HUES6 (cell line): ENCODE data around the gene HM13.
A peak's percentile ranks its signal among the peaks of the same experiment; 100 is the strongest.
"Not testable (repeated sequence)": the region's sequence is repeated elsewhere in the genome, so short reads cannot be mapped to it uniquely, and the experiment has no call there.

Experiments
- H3K27ac ChIP-seq: 2 replicates; pipeline ENCODE4 v1.7.0; 2013; ENCODE audit warnings: low read depth, mild to moderate bottlenecking, low read length, inconsistent platforms
- H3K27me3 ChIP-seq: 2 replicates; pipeline ENCODE4 v1.6.1; 2013; ENCODE audit warnings: low read length; ENCODE audit not compliant: control insufficient read depth, insufficient read depth
- H3K36me3 ChIP-seq: 2 replicates; pipeline ENCODE4 v1.6.1; 2013; ENCODE audit warnings: low read length; ENCODE audit not compliant: control insufficient read depth, insufficient read depth
- H3K4me1 ChIP-seq: 2 replicates; pipeline ENCODE4 v1.6.1; 2013; ENCODE audit warnings: low read length; ENCODE audit not compliant: control insufficient read depth, insufficient read depth
- H3K4me3 ChIP-seq: 2 replicates; pipeline ENCODE4 v1.5.1; 2013; ENCODE audit warnings: low read depth, low read length
- H3K9ac ChIP-seq: one replicate; pipeline ENCODE4 v1.6.1; 2013; ENCODE audit warnings: mild to moderate bottlenecking, low read length
- H3K9me3 ChIP-seq: 2 replicates; pipeline ENCODE4 v1.6.1; 2013; ENCODE audit warnings: low read depth, low read length; ENCODE audit not compliant: control insufficient read depth, insufficient read depth

Gene HM13, protein sequence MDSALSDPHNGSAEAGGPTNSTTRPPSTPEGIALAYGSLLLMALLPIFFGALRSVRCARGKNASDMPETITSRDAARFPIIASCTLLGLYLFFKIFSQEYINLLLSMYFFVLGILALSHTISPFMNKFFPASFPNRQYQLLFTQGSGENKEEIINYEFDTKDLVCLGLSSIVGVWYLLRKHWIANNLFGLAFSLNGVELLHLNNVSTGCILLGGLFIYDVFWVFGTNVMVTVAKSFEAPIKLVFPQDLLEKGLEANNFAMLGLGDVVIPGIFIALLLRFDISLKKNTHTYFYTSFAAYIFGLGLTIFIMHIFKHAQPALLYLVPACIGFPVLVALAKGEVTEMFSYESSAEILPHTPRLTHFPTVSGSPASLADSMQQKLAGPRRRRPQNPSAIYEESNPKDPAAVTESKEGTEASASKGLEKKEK

GRCh38 chr20:31514154-31515071, at the start of gene HM13:
HM13 (plus strand) TSS chr20:31514442; CDS start chr20:31514552, 110 bp downstream.
- H3K4me1 ChIP-seq, result peaks cover 22% of the 10 kb centered on the region
- H3K27ac ChIP-seq, result peak within 1 kb of the TSS; percentile 42; the same call in 1 of the 2 replicates
- peaks cover 21% of the 10 kb centered on the region for H3K36me3 ChIP-seq
- H3K9ac ChIP-seq, result peak within 1 kb of the TSS; percentile 94
- H3K9me3 ChIP-seq, result no peaks in the 10 kb centered on the region; the same call in 1 of the 2 replicates
- H3K4me3 ChIP-seq, result peak within 1 kb of the TSS; percentile 82
- H3K27me3 ChIP-seq, result no peaks in the 10 kb centered on the region

DNA sequence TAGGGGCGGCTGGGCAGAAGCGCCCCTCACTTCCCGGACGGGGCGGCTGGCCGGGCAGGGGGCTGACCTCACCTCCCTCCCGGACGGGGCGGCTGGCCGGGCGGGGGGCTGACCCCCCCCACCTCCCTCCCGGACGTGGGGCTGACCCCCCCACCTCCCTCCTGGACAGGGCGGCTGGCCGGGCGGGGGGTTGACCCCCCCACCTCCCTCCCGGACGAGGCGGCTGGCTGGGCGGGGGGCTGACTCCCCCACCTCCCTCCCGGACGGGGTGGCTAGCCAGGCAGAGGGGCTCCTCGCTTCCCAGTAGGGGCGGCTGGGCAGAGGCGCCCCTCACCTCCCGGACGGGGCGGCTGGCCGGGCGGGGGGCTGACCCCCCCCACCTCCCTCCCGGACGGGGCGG, 43.3 kb upstream of the HM13 start:
- H3K4me1 ChIP-seq, H3K27ac ChIP-seq, H3K4me3 ChIP-seq, H3K9ac ChIP-seq, H3K36me3 ChIP-seq: not testable (repeated sequence)
- peaks cover 33% of the 10 kb centered on the region for H3K27me3 ChIP-seq
- H3K9me3 ChIP-seq, result peaks cover 43% of the 10 kb centered on the region

GRCh38 chr20:31472395-31473330, 41.6 kb upstream of the HM13 start:
- H3K27me3 ChIP-seq, result peaks cover 50% of the 10 kb centered on the region
- peaks cover 47% of the 10 kb centered on the region for H3K9me3 ChIP-seq
- no peak overlapping the region for H3K4me3 ChIP-seq
- H3K9ac ChIP-seq, result no peak overlapping the region
- H3K27ac ChIP-seq, result no peak overlapping the region
- no peaks in the 10 kb centered on the region for H3K36me3 ChIP-seq
- no peaks in the 10 kb centered on the region; the same call in 1 of the 2 replicates for H3K4me1 ChIP-seq

GRCh38 chr20:31473331-31474096, 40.7 kb upstream of the HM13 start:
- H3K36me3 ChIP-seq, result no peaks in the 10 kb centered on the region
- peaks cover 43% of the 10 kb centered on the region for H3K9me3 ChIP-seq
- no peak overlapping the region for H3K27ac ChIP-seq
- no peak overlapping the region for H3K4me3 ChIP-seq
- H3K4me1 ChIP-seq, result no peaks in the 10 kb centered on the region; the same call in 1 of the 2 replicates
- no peak overlapping the region for H3K9ac ChIP-seq
- peaks cover 56% of the 10 kb centered on the region for H3K27me3 ChIP-seq

DNA sequence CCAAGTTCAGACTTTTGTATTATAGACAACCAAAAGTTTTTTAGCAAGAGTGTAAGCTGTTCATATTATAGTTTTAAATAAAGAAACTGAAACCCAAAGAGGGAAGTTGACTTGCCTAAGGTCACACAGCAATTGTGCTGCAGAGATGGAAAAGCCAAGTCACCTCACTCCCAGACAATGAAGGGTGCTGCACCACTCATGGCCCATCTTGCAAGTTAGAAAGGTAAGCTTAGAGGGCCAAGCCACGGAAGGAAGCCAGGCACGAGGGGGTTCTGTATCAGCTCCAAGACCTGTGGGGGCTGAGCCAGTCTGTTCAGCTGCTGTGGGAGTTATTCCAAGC, 40.2 kb upstream of the HM13 start:
- no peak overlapping the region for H3K9ac ChIP-seq
- no peak overlapping the region for H3K27ac ChIP-seq
- H3K27me3 ChIP-seq, result peaks cover 56% of the 10 kb centered on the region
- H3K36me3 ChIP-seq, result no peaks in the 10 kb centered on the region
- no peaks in the 10 kb centered on the region; the same call in 1 of the 2 replicates for H3K4me1 ChIP-seq
- H3K9me3 ChIP-seq, result peaks cover 45% of the 10 kb centered on the region
- H3K4me3 ChIP-seq, result no peak overlapping the region

DNA sequence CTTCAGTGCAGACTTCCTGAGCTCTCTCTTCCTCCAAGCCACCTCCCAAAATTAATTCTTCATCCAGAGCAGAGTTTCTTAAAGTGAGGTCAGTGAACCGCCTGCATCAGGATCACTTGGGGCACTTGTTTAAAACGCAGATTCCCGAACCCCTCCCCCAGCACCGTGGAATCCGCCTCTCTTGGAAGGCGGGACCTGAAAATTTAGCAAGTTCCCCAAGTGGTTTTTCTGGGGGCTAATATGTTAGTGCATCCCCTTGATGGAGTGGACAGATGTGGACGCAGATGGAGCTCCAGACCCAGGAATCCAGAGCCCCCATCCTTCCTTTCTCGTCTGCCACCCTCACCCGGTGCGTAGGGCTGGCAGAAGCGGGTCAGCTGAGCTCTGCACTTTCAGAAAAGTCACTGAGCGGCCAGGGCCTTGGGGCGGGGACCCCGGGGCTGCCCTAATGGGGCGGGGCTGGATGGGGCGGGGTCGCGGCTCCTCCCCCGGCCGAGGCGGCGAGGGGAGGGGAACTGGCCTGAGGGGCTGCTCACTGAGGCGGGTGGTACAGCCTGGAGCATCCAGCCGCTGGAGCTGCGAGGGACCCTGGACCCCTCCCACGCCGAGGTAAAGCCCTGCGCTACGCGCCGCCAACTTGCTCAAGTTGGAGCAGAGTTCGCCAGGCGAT, 39.3 kb upstream of the HM13 start, which contains the start of the genes DEFB124 and REM1:
TSS of gene DEFB124 (minus strand) at position 370 of the 670 bp plus-strand sequence. CDS start 2,114 bp downstream, outside the sequence.
TSS of gene REM1 (plus strand) at position 531 of the 670 bp plus-strand sequence. CDS start 1,158 bp downstream, outside the sequence.
- peak within 1 kb of the TSS; percentile 52; the same call in 1 of the 2 replicates for H3K4me3 ChIP-seq
- peaks cover 59% of the 10 kb centered on the region for H3K27me3 ChIP-seq
- peaks cover 50% of the 10 kb centered on the region for H3K9me3 ChIP-seq
- H3K36me3 ChIP-seq, result no peaks in the 10 kb centered on the region
- no peak within 1 kb of the TSS for H3K27ac ChIP-seq
- H3K9ac ChIP-seq, result no peak within 1 kb of the TSS
- H3K4me1 ChIP-seq, result no peaks in the 10 kb centered on the region; the same call in 1 of the 2 replicates

DNA sequence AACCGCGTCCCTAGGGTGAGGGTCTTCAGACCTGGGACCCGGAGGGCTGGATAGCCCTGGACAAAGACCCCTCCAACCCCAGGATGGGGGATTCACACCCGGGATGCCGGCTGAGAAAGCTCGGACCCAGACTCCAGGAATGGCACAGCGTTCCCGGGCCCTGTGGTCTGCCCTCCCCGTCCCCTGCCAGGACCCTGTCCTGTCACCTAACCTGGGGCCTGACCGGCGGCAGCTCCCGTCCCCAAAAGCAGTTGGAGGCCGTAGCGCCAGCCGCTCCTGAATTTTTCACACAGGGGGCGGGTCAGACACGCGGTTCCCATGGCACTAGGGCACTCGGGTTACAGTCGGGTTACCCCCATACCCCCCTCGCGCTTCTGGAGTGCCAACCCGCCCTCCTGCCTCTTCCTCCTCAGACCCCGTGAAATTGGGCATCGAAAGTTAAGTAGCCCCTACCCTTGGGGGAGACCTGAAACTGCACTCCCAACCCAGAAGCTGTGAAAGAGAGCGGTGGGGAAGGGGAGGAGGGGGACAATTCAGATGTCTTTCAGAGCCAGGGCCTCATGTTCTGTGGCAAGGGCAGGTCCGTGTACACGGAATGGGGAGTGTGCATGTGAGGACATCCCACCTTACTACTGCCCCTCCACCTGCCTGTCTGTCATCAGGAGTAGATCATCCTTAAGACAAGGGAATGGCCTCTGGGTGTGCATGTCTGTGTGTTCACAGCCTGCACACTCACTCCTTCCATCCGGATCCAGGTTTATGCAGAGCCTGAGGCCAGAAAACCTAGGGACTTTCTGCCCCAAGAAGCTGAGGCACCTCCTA, 38.6 kb upstream of the HM13 start:
- Histone ChIP-seq H3K4me3 (peak overlapping the region; percentile 52; the same call in 1 of the 2 replicates), H3K4me1 (no peaks in the 10 kb centered on the region; the same call in 1 of the 2 replicates), H3K9me3 (peaks cover 53% of the 10 kb centered on the region), H3K27me3 (peaks cover 61% of the 10 kb centered on the region), H3K36me3 (no peaks in the 10 kb centered on the region), H3K27ac (no peak overlapping the region), H3K9ac (no peak overlapping the region)

GRCh38 chr20:31476294-31476585, 38.0 kb upstream of the HM13 start:
- peak overlapping the region; percentile 52; the same call in 1 of the 2 replicates for H3K4me3 ChIP-seq
- no peak overlapping the region for H3K27ac ChIP-seq
- no peaks in the 10 kb centered on the region; the same call in 1 of the 2 replicates for H3K4me1 ChIP-seq
- H3K9me3 ChIP-seq, result peaks cover 59% of the 10 kb centered on the region
- no peak overlapping the region for H3K9ac ChIP-seq
- H3K36me3 ChIP-seq, result no peaks in the 10 kb centered on the region
- H3K27me3 ChIP-seq, result peaks cover 62% of the 10 kb centered on the region

DNA sequence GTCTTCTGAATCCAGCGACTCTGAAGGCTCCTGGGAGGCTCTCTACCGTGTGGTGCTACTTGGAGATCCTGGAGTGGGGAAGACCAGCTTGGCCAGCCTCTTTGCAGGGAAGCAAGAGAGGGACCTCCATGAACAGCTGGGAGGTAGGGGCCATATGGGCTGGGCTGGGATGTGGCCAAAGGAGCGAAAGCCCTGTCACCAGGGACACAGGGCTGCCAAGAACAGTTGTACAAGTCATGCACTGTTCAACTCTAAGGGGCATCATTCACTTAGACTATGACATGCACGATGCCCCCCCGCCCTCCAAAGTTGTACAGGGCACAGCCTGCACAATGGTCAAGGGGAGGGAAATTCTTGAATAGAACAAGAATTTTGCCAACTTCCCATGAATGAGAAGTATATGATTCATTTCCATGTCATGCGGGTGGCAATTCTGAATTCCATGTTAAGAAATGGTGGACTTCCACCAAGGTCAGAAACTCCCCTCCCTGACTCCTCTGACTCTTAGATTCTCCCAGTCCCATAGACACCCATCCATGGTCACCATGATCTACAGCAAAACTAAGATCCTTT, 37.5 kb upstream of the HM13 start:
- H3K36me3 ChIP-seq, result no peaks in the 10 kb centered on the region
- peaks cover 62% of the 10 kb centered on the region for H3K27me3 ChIP-seq
- no peak overlapping the region for H3K4me3 ChIP-seq
- no peaks in the 10 kb centered on the region; the same call in 1 of the 2 replicates for H3K4me1 ChIP-seq
- peaks cover 63% of the 10 kb centered on the region for H3K9me3 ChIP-seq
- H3K27ac ChIP-seq, result no peak overlapping the region
- no peak overlapping the region for H3K9ac ChIP-seq
